ENCODE measurements around the gene ARGFX.

DNA sequence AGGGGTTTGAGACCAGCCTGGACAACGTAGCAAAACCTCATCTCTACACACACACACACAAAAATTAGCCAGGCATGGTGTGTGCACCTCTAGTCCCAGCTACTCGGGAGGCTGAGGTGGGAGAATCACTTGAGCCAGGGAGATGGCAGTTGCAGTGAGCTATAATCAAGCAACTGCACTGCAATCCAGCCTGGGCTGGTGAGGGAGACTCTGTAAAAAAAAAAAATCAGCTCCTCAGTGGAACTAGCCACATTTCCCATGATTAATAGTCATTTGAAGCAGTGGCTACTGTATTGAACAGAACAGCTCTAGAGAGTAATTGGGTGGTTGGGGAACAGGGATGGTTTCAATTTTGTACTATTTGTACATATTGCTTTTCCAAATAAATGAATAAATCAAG is 13.9 kb downstream of the ARGFX start:
- TF ChIP-seq, protein P1, sequence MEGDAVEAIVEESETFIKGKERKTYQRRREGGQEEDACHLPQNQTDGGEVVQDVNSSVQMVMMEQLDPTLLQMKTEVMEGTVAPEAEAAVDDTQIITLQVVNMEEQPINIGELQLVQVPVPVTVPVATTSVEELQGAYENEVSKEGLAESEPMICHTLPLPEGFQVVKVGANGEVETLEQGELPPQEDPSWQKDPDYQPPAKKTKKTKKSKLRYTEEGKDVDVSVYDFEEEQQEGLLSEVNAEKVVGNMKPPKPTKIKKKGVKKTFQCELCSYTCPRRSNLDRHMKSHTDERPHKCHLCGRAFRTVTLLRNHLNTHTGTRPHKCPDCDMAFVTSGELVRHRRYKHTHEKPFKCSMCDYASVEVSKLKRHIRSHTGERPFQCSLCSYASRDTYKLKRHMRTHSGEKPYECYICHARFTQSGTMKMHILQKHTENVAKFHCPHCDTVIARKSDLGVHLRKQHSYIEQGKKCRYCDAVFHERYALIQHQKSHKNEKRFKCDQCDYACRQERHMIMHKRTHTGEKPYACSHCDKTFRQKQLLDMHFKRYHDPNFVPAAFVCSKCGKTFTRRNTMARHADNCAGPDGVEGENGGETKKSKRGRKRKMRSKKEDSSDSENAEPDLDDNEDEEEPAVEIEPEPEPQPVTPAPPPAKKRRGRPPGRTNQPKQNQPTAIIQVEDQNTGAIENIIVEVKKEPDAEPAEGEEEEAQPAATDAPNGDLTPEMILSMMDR (IDR thresholded peaks at IDR 0.05 in 4 of 5, conservative IDR thresholded peaks at IDR 0.05 in 1 of 5): no peak
- no peak for TF ChIP-seq POLR2A (IDR thresholded peaks at IDR 0.05)
